HG03064 (cell line): ENCODE measurements around the gene RPS21.

Experiments used
- ATAC-seq: cut with Tn5 transposase; IDR thresholded peaks from one replicate; pipeline ENCODE4 v1.9.1; 2021; ENCODE audit warnings: low read depth; ENCODE audit not compliant: unreplicated experiment

RPS21 gene

GRCh38 chr20:62353289-62354030 is 33.4 kb upstream of the RPS21 start:
- ATAC-seq, result no peak

GRCh38 chr20:62354031-62354808 is 32.7 kb upstream of the RPS21 start:
- no peak for ATAC-seq

- no peak for ATAC-seq
These were observed 32.0 kb upstream of the RPS21 start for GRCh38 chr20:62354811-62355341.

- no peak for ATAC-seq
These were observed 31.4 kb upstream of the RPS21 start for GRCh38 chr20:62355516-62355877.

- ATAC-seq, result no peak
These were observed 30.9 kb upstream of the RPS21 start for GRCh38 chr20:62355878-62356588.

- ATAC-seq, result no peak
These were observed 30.2 kb upstream of the RPS21 start for GRCh38 chr20:62356589-62357186.

- no peak for ATAC-seq
These were observed 29.7 kb upstream of the RPS21 start for GRCh38 chr20:62357187-62357667.

GRCh38 chr20:62357681-62358080 is 29.2 kb upstream of the RPS21 start:
- no peak for ATAC-seq

- no peak for ATAC-seq
These were observed 28.5 kb upstream of the RPS21 start for GRCh38 chr20:62358171-62359042.

GRCh38 chr20:62359043-62359490 is 27.8 kb upstream of the RPS21 start:
- ATAC-seq, result no peak

GRCh38 chr20:62359491-62360121 is 27.3 kb upstream of the RPS21 start:
- ATAC-seq, result no peak

- no peak for ATAC-seq
These were observed 25.8 kb upstream of the RPS21 start for GRCh38 chr20:62360854-62361798.

- ATAC-seq, result no peak
These were observed 24.9 kb upstream of the RPS21 start for GRCh38 chr20:62361799-62362589.

GRCh38 chr20:62362590-62362940 is 24.3 kb upstream of the RPS21 start:
- no peak for ATAC-seq

- no peak for ATAC-seq
These were observed 23.6 kb upstream of the RPS21 start for GRCh38 chr20:62362991-62363919.
